OCI-LY7 (cell line): ENCODE measurements around the gene STAG1. TPM values are rescaled to one million over a fixed set of nuclear protein-coding genes. Genes with fewer than 3 reads are reported as not detected.
"Not testable (repeated sequence)": the region's sequence is repeated elsewhere in the genome, so short reads cannot be mapped to it uniquely, and the experiment has no call there.

Source experiments
- BruUV-seq: library from RNA; stranded (reverse); fragments of 400-500 nt; replicated peaks from 2 replicates; lab custom pipeline; 2021; lab: Mats Ljungman, UMichigan
- CTCF ChIA-PET: fragments of 300-600 bp; sonication (Branson Sonifier 250); formaldehyde crosslinking; loops from one replicate; lab custom pipeline; 2022; ENCODE audit warnings: antibody characterized with exemption; ENCODE audit not compliant: unreplicated experiment; lab: Charles Lee
- POLR2A ChIA-PET: fragments of 300-600 bp; sonication (Branson Sonifier 250); formaldehyde crosslinking; loops from one replicate; lab custom pipeline; 2022; ENCODE audit warnings: antibody characterized with exemption; lab: Charles Lee
- DNase-seq: peaks from one replicate; pipeline ENCODE4 v3.0.0-alpha.2; 2015; ENCODE audit warnings: low spot score
- H2AFZ ChIP-seq: fragments of 200-600 bp; sonication (generic), shearing (Covaris generic); 2 replicates; pipeline ENCODE4 v1.6.1; 2014; ENCODE audit warnings: mild to moderate bottlenecking, antibody characterized with exemption, low read length, moderate library complexity
- H3K27ac ChIP-seq: fragments of 200-600 bp; sonication (generic); 2 replicates; pipeline ENCODE4 v1.5.1; 2014; ENCODE audit warnings: mixed run types, low read depth, mild to moderate bottlenecking, moderate library complexity, low read length, inconsistent platforms; ENCODE audit not compliant: poor library complexity, severe bottlenecking
- H3K36me3 ChIP-seq: fragments of 200-600 bp; sonication (generic); 2 replicates; pipeline ENCODE4 v1.6.1; 2014; ENCODE audit warnings: mild to moderate bottlenecking, antibody characterized with exemption, low read length, moderate library complexity, mixed read lengths; ENCODE audit not compliant: insufficient read depth
- H3K4me1 ChIP-seq: fragments of 200-600 bp; sonication (generic); 2 replicates; pipeline ENCODE4 v1.5.1; 2014; ENCODE audit warnings: mild to moderate bottlenecking, low read length; ENCODE audit not compliant: insufficient read depth, poor library complexity, severe bottlenecking
- H3K4me2 ChIP-seq: fragments of 200-600 bp; sonication (generic); 2 replicates; pipeline ENCODE4 v1.6.1; 2014; ENCODE audit warnings: mild to moderate bottlenecking, low read length
- H3K4me3 ChIP-seq: fragments of 200-600 bp; sonication (generic); 2 replicates; pipeline ENCODE4 v1.5.1; 2014; ENCODE audit warnings: mild to moderate bottlenecking, low read depth, low read length; ENCODE audit not compliant: poor library complexity, severe bottlenecking
- H3K79me2 ChIP-seq: fragments of 200-600 bp; sonication (generic); 2 replicates; pipeline ENCODE4 v1.6.1; 2016; ENCODE audit warnings: low read depth, mild to moderate bottlenecking, low read length, moderate library complexity, mixed read lengths; ENCODE audit not compliant: insufficient read depth
- H3K9me2 ChIP-seq: fragments of 200-600 bp; sonication (generic); 2 replicates; pipeline ENCODE4 v1.6.1; 2016; ENCODE audit warnings: mild to moderate bottlenecking, low read length, mixed read lengths; ENCODE audit not compliant: insufficient read depth
- H3K9me3 ChIP-seq: fragments of 200-600 bp; sonication (generic); 2 replicates; pipeline ENCODE4 v1.6.1; 2014; ENCODE audit warnings: mild to moderate bottlenecking, mixed run types, low read length, mixed read lengths
- H4K20me1 ChIP-seq: fragments of 200-600 bp; sonication (generic); 2 replicates; pipeline ENCODE4 v1.6.1; 2014; ENCODE audit warnings: mild to moderate bottlenecking, antibody characterized with exemption, low read length, moderate library complexity, mixed read lengths; ENCODE audit not compliant: insufficient read depth
- CTCF ChIP-seq: fragments of 200-600 bp; sonication (generic); conservative IDR thresholded peaks from 2 replicates; pipeline ENCODE4 v1.5.1; 2014; ENCODE audit warnings: mild to moderate bottlenecking, antibody characterized with exemption, low read length, moderate library complexity, mixed read lengths
- EZH2phosphoT487 ChIP-seq: fragments of 200-600 bp; sonication (generic); IDR thresholded peaks from 2 replicates; pipeline ENCODE4 v1.6.1; 2018; ENCODE audit warnings: low read depth, borderline replicate concordance, mild to moderate bottlenecking, mixed run types, antibody characterized with exemption, low read length, moderate library complexity, mixed read lengths
- intact Hi-C: fragments of 100-400 bp; cut with micrococcal nuclease; formaldehyde crosslinking; loops from one replicate; pipeline ENCODE4 v1.10.0; 2022; ENCODE audit not compliant: unreplicated experiment
- total RNA-seq, 2 experiments: library from RNA; depleted of rRNA in 1 of 2; stranded (reverse); fragments of >200 nt in 1 of 2; shearing (Covaris generic) in 1 of 2; gene quantifications; 2 replicates each; pipeline ENCODE4 v1.2.3, GENCODE V29; 2014 to 2022

Gene STAG1
- total RNA-seq, 2 experiments from 2014 or later, result 30.7 to 46.6 TPM

- H3K9me2 ChIP-seq, H3K4me3 ChIP-seq, POLR2A ChIA-PET, BruUV-seq, intact Hi-C loops, H3K4me1 ChIP-seq, H3K27ac ChIP-seq, DNase-seq, H3K4me2 ChIP-seq, H2AFZ ChIP-seq, H3K9me3 ChIP-seq, CTCF ChIA-PET: not testable (repeated sequence)
- peaks cover 76% of the 10 kb centered on the region for H3K79me2 ChIP-seq
- H4K20me1 ChIP-seq, result 0 out of 2 replicates have a peak, but pooled peaks cover 15% of the 10 kb centered on the region
- peaks cover 34% of the 10 kb centered on the region for H3K36me3 ChIP-seq
Observed at GRCh38 chr3:136722399-136722798, 29.8 kb downstream of the STAG1 start.

GRCh38 chr3:136720091-136720490, 32.1 kb downstream of the STAG1 start:
- CTCF ChIA-PET, result interaction anchor here (0.6 kb wide), 1 partner anchor 474 kb away, joined by 3 read pairs; no protein-coding TSS in a partner anchor
- peaks cover 7% of the 10 kb centered on the region; the same call in 1 of the 2 replicates for H4K20me1 ChIP-seq
- H3K36me3 ChIP-seq, result peaks cover 37% of the 10 kb centered on the region
- H3K9me2 ChIP-seq, result no peaks in the 10 kb centered on the region
- BruUV-seq, result no TSS peak
- no peak overlapping the region for H2AFZ ChIP-seq
- 0 out of 2 replicates have a peak, but pooled peaks cover 3% of the 10 kb centered on the region for H3K9me3 ChIP-seq
- H3K4me3 ChIP-seq, result no peak overlapping the region
- no peak overlapping the region for H3K4me2 ChIP-seq
- DNase-seq, result no peak
- TF ChIP-seq CTCF (no peak), EZH2phosphoT487 (no peak)
- no peaks in the 10 kb centered on the region for H3K4me1 ChIP-seq
- POLR2A ChIA-PET, result interaction anchor here (0.5 to 0.6 kb wide), 3 partner anchors 178 to 470 kb away, joined by 3 to 11 read pairs (median 3); no protein-coding TSS in a partner anchor
- intact Hi-C loops, result no loop called here
- peaks cover 76% of the 10 kb centered on the region for H3K79me2 ChIP-seq
- H3K27ac ChIP-seq, result no peak overlapping the region

- Histone ChIP-seq H2AFZ (no peak overlapping the region), H3K79me2 (peaks cover 97% of the 10 kb centered on the region), H3K27ac (no peak overlapping the region), H3K4me3 (no peak overlapping the region), H3K4me2 (no peak overlapping the region), H3K4me1 (no peaks in the 10 kb centered on the region), H3K36me3 (peaks cover 56% of the 10 kb centered on the region), H3K9me3 (0 out of 2 replicates have a peak, but pooled peaks cover 4% of the 10 kb centered on the region), H3K9me2 (no peaks in the 10 kb centered on the region), H4K20me1 (peaks cover 7% of the 10 kb centered on the region; the same call in 1 of the 2 replicates)
- intact Hi-C loops, result no loop called here
- DNase-seq, result no peak
- ChIA-PET POLR2A (no interaction called here), CTCF (no interaction called here)
- TF ChIP-seq CTCF (no peak), EZH2phosphoT487 (no peak)
- no TSS peak for BruUV-seq
Observed at GRCh38 chr3:136716629-136717028, 35.5 kb downstream of the STAG1 start.
